ENCODE measurements around the gene UQCC2. TPM values are rescaled to one million over a fixed set of nuclear protein-coding genes. Genes with fewer than 3 reads are reported as not detected.

Gene UQCC2
- total and polyA plus RNA-seq, 2 of the 8 experiments (the other 6 are each of a cell fraction or from before 2014, with no cell fraction given) = 52.1 to 104 TPM

- Histone ChIP-seq H3K9me3 (ENCODE audit: insufficient read depth in 2 of 2, low read depth in 1 of 2, low read length in 1 of 2) (no peaks in the 10 kb centered on the region), H2BK20ac (ENCODE audit: low read length) (no peak overlapping the region), H4K5ac (ENCODE audit: insufficient read length, low read depth, low read length) (no peak overlapping the region), H3K4me2 (ENCODE audit: insufficient read depth in 1 of 2, low read depth in 2 of 2, low read length in 2 of 2) (no peak overlapping the region), H2AFZ (ENCODE audit: low read length) (no peak overlapping the region), H3K18ac (ENCODE audit: extremely low read depth, low read length) (no peak overlapping the region), H3K14ac (ENCODE audit: insufficient read length) (no peak overlapping the region), H2BK120ac (replicated peaks; ENCODE audit: low read depth, low read length) (no peak overlapping the region), H2BK5ac (ENCODE audit: low read depth, low read length) (0 out of 2 replicates have a peak overlapping the region, but pooled peaks have one; percentile 18), H3K9ac (replicated peaks in 1 of 4; ENCODE audit: extremely low read depth in 1 of 4, low read depth in 3 of 4, low read length in 3 of 4) (no peak overlapping the region), H4K20me1 (replicated peaks in 1 of 2; ENCODE audit: control insufficient read depth in 1 of 2, insufficient read depth in 2 of 2, low read length in 2 of 2) (peaks cover 7 to 12% of the 10 kb centered on the region in 2 experiments), H3K79me1 (ENCODE audit: low read depth, low read length) (no peaks in the 10 kb centered on the region), H2AK5ac (ENCODE audit: low read depth, low read length) (no peak overlapping the region), H3K27me3 (replicated peaks in 1 of 4; ENCODE audit: control insufficient read depth in 3 of 4, extremely low read depth in 1 of 4, insufficient read depth in 3 of 4, low read length in 3 of 4) (no peaks in the 10 kb centered on the region), H3K23me2 (ENCODE audit: low read depth, low read length) (no peaks in the 10 kb centered on the region), H4K91ac (replicated peaks; ENCODE audit: insufficient read length, low read length) (no peak overlapping the region), H3K4ac (replicated peaks; ENCODE audit: insufficient read length, low read depth, low read length) (no peak overlapping the region), H3K36me3 (ENCODE audit: control insufficient read depth in 2 of 4, insufficient read depth in 4 of 4, low read length in 3 of 4) (peaks cover 26 to 65% (median 33%) of the 10 kb centered on the region in 4 experiments), H3K79me2 (ENCODE audit: control insufficient read depth in 1 of 2, insufficient read depth in 2 of 2, low read length in 2 of 2) (no peaks in the 10 kb centered on the region), H2BK15ac (ENCODE audit: low read length) (0 out of 2 replicates have a peak overlapping the region, but pooled peaks have one; percentile 16), H2BK12ac (ENCODE audit: low read depth, low read length) (no peak overlapping the region), H3K4me1 (replicated peaks in 1 of 4; ENCODE audit: control insufficient read depth in 3 of 4, insufficient read depth in 4 of 4, low read length in 3 of 4) (peaks cover 0 to 7% (median under 1%) of the 10 kb centered on the region in 4 experiments; a peak in 3 of 7 replicates), H3K4me3 (ENCODE audit: extremely low read depth in 1 of 4, insufficient read depth in 2 of 4, low read depth in 3 of 4, low read length in 4 of 4) (no peak overlapping the region), H3K23ac (ENCODE audit: insufficient read length) (no peak overlapping the region), H3K56ac (replicated peaks; ENCODE audit: insufficient read length, low read depth, low read length) (no peak overlapping the region), H4K8ac (ENCODE audit: extremely low read depth, insufficient read depth, low read length) (no peak overlapping the region), H3K27ac (ENCODE audit: low read depth, low read length) (no peak overlapping the region)
- WGBS, 2 experiments (ENCODE audit: extremely low coverage in 1 of 2, insufficient coverage in 1 of 2, insufficient read length in 1 of 2, insufficient replicate concordance in 2 of 2, low coverage in 1 of 2, low lambda C conversion rate in 2 of 2, missing lambda C conversion rate in 1 of 2) = 84% methylated on average over 15 of the region's 15 CpGs; no CpG with 5 or more reads in 1 of the 2 experiments
- FAIRE-seq (no peak), DNase-seq (ENCODE audit: low read depth in 1 of 2, low spot score in 2 of 2) (no peak)
- ChIA-PET CTCF (ENCODE audit: partially characterized antibody) (interaction anchor here (0.7 to 1.9 kb wide), 17 partner anchors 11 to 221 kb away, joined by 3 to 14 read pairs (median 4); partner anchors contain the start of gene UQCC2), POLR2A (ENCODE audit: partially characterized antibody) (interaction anchor here (0.5 to 1.8 kb wide), 7 partner anchors 9 to 294 kb away, joined by 3 to 7 read pairs (median 3); partner anchors contain the start of genes ITPR3 and UQCC2)
- no peak for TF ChIP-seq NANOG (IDR thresholded peaks at IDR 0.05; ENCODE audit: insufficient read depth, low read depth, low read length, poor library complexity, severe bottlenecking)
- peak; percentile 31; the same call in 1 of the 2 replicates for TF ChIP-seq POLR2AphosphoS5 (IDR thresholded peaks at IDR 0.05; ENCODE audit: low read depth, low read length)
These were observed 14.7 kb downstream of the UQCC2 start for GRCh38 chr6:33696548-33697518.
